ENCODE results near the gene INPP5B. TPM values are rescaled to one million over a fixed set of nuclear protein-coding genes. Genes with fewer than 3 reads are reported as not detected.

INPP5B gene
- total and polyA plus RNA-seq, 9 of the 15 experiments (the other 6 are each of a cell fraction or from before 2014, with no cell fraction given) = 14.1 to 28.7 (median 20.9) TPM

DNA sequence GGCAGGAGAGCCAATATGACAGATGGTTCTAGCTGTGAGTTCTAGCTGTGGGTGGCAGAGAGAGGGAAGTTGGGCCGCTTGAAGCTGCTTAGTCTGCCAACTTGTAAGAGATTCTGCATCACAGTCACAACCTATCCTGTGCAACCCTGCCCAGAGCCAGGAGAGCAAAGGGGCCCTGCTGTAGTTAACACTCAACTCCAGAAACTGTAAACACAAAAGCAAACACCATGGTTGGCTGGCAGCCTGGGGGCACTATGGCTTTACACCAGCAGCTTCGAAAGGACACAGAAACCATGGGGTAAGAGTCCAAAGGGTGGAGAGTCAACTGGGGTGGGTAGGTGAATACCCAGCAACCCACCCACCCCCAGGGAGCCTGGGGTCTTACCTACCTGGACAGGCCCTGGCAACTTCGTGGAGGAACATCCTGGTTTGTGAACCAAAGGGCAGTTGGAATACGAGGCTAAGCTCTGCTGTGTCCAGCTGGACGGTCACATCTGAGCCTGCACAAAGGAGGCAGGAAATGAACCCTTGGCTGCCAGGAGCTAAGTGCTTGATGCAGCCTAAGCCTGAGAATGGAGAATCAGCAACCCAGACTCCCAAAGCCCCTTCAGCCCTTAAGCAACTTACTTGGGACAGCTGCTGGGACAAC lies 6.4 kb downstream of the INPP5B start:
- no TSS peak for BruUV-seq (replicated peaks)
- H3K9me1 ChIP-seq (ENCODE audit: control insufficient read depth, insufficient read depth, low read length) = no peaks in the 10 kb centered on the region
- no peak for FAIRE-seq
- H3K4me3 ChIP-seq = no peak overlapping the region
- H3K27me3 ChIP-seq (ENCODE audit: control insufficient read depth in 2 of 2, insufficient read depth in 2 of 2, low read length in 2 of 2) = no peaks in the 10 kb centered on the region
- in situ Hi-C loops (cut with MboI) (no loop called here), intact Hi-C loops (cut with micrococcal nuclease) (no loop called here)
- CTCF ChIA-PET (ENCODE audit: low intra/inter-chr PET ratio) = no interaction called here
- WGBS (ENCODE audit: insufficient coverage, low coverage, missing lambda C conversion rate) = 42% methylated on average over 5 of the region's 5 CpGs
- no peak overlapping the region for H3K9ac ChIP-seq (ENCODE audit: insufficient read depth in 1 of 2, low read depth in 2 of 2, low read length in 2 of 2)
- H2AFZ ChIP-seq (ENCODE audit: low read depth, low read length) = no peak overlapping the region
- H3K4me2 ChIP-seq (ENCODE audit: insufficient read depth, low read length) = no peak overlapping the region
- no peak for ATAC-seq
- H3K79me2 ChIP-seq (ENCODE audit: control insufficient read depth, insufficient read depth, low read length) = peaks cover 2% of the 10 kb centered on the region; the same call in 1 of the 3 replicates
- H3K4me1 ChIP-seq (replicated peaks in 1 of 2; ENCODE audit: control insufficient read depth in 2 of 2, insufficient read depth in 2 of 2, low read length in 2 of 2) = peaks cover 2 to 4% of the 10 kb centered on the region in 2 experiments; a peak in 4 of 5 replicates
- H3K36me3 ChIP-seq (ENCODE audit: control insufficient read depth, insufficient read depth, low read length) = peaks cover 17% of the 10 kb centered on the region; the same call in 2 of the 3 replicates
- H3K9me3 ChIP-seq (replicated peaks; ENCODE audit: control insufficient read depth, insufficient read depth, low read depth, low read length) = no peaks in the 10 kb centered on the region
- no peak overlapping the region for H3K27ac ChIP-seq (ENCODE audit: extremely low read depth, low read depth, low read length)
- H4K20me1 ChIP-seq (replicated peaks; ENCODE audit: control insufficient read depth, insufficient read depth, low read length) = no peaks in the 10 kb centered on the region
- POLR2A ChIA-PET = interaction anchor here (1.3 to 4.0 kb wide), 4 partner anchors 9 to 133 kb away, joined by 3 to 24 read pairs (median 6); partner anchors contain the start of genes C1orf122 and YRDC
- DNase-seq (ENCODE audit: extremely low read depth in 1 of 4, low spot score in 3 of 4) = no peak
- no peak for TF ChIP-seq RBBP5 (IDR thresholded peaks at IDR 0.05; ENCODE audit: borderline replicate concordance, insufficient read depth, low read length, poor library complexity, severe bottlenecking)
- TF ChIP-seq, protein P1, sequence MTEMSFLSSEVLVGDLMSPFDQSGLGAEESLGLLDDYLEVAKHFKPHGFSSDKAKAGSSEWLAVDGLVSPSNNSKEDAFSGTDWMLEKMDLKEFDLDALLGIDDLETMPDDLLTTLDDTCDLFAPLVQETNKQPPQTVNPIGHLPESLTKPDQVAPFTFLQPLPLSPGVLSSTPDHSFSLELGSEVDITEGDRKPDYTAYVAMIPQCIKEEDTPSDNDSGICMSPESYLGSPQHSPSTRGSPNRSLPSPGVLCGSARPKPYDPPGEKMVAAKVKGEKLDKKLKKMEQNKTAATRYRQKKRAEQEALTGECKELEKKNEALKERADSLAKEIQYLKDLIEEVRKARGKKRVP (CRISPR knock-in tag; IDR thresholded peaks at IDR 0.05) = no peak
- TF ChIP-seq, protein P2, sequence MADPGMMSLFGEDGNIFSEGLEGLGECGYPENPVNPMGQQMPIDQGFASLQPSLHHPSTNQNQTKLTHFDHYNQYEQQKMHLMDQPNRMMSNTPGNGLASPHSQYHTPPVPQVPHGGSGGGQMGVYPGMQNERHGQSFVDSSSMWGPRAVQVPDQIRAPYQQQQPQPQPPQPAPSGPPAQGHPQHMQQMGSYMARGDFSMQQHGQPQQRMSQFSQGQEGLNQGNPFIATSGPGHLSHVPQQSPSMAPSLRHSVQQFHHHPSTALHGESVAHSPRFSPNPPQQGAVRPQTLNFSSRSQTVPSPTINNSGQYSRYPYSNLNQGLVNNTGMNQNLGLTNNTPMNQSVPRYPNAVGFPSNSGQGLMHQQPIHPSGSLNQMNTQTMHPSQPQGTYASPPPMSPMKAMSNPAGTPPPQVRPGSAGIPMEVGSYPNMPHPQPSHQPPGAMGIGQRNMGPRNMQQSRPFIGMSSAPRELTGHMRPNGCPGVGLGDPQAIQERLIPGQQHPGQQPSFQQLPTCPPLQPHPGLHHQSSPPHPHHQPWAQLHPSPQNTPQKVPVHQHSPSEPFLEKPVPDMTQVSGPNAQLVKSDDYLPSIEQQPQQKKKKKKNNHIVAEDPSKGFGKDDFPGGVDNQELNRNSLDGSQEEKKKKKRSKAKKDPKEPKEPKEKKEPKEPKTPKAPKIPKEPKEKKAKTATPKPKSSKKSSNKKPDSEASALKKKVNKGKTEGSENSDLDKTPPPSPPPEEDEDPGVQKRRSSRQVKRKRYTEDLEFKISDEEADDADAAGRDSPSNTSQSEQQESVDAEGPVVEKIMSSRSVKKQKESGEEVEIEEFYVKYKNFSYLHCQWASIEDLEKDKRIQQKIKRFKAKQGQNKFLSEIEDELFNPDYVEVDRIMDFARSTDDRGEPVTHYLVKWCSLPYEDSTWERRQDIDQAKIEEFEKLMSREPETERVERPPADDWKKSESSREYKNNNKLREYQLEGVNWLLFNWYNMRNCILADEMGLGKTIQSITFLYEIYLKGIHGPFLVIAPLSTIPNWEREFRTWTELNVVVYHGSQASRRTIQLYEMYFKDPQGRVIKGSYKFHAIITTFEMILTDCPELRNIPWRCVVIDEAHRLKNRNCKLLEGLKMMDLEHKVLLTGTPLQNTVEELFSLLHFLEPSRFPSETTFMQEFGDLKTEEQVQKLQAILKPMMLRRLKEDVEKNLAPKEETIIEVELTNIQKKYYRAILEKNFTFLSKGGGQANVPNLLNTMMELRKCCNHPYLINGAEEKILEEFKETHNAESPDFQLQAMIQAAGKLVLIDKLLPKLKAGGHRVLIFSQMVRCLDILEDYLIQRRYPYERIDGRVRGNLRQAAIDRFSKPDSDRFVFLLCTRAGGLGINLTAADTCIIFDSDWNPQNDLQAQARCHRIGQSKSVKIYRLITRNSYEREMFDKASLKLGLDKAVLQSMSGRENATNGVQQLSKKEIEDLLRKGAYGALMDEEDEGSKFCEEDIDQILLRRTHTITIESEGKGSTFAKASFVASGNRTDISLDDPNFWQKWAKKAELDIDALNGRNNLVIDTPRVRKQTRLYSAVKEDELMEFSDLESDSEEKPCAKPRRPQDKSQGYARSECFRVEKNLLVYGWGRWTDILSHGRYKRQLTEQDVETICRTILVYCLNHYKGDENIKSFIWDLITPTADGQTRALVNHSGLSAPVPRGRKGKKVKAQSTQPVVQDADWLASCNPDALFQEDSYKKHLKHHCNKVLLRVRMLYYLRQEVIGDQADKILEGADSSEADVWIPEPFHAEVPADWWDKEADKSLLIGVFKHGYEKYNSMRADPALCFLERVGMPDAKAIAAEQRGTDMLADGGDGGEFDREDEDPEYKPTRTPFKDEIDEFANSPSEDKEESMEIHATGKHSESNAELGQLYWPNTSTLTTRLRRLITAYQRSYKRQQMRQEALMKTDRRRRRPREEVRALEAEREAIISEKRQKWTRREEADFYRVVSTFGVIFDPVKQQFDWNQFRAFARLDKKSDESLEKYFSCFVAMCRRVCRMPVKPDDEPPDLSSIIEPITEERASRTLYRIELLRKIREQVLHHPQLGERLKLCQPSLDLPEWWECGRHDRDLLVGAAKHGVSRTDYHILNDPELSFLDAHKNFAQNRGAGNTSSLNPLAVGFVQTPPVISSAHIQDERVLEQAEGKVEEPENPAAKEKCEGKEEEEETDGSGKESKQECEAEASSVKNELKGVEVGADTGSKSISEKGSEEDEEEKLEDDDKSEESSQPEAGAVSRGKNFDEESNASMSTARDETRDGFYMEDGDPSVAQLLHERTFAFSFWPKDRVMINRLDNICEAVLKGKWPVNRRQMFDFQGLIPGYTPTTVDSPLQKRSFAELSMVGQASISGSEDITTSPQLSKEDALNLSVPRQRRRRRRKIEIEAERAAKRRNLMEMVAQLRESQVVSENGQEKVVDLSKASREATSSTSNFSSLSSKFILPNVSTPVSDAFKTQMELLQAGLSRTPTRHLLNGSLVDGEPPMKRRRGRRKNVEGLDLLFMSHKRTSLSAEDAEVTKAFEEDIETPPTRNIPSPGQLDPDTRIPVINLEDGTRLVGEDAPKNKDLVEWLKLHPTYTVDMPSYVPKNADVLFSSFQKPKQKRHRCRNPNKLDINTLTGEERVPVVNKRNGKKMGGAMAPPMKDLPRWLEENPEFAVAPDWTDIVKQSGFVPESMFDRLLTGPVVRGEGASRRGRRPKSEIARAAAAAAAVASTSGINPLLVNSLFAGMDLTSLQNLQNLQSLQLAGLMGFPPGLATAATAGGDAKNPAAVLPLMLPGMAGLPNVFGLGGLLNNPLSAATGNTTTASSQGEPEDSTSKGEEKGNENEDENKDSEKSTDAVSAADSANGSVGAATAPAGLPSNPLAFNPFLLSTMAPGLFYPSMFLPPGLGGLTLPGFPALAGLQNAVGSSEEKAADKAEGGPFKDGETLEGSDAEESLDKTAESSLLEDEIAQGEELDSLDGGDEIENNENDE (IDR thresholded peaks at IDR 0.05; ENCODE audit: low read depth, low read length) = no peak
- TF ChIP-seq, protein P3, sequence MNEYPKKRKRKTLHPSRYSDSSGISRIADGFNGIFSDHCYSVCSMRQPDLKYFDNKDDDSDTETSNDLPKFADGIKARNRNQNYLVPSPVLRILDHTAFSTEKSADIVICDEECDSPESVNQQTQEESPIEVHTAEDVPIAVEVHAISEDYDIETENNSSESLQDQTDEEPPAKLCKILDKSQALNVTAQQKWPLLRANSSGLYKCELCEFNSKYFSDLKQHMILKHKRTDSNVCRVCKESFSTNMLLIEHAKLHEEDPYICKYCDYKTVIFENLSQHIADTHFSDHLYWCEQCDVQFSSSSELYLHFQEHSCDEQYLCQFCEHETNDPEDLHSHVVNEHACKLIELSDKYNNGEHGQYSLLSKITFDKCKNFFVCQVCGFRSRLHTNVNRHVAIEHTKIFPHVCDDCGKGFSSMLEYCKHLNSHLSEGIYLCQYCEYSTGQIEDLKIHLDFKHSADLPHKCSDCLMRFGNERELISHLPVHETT (CRISPR knock-in tag; conservative IDR thresholded peaks at IDR 0.05 in 1 of 2, IDR thresholded peaks at IDR 0.05 in 1 of 2) = no peak

All from K562 (cell line).